Thyroid gland (tissue), 4 donors: ENCODE data around the gene PGAP3.

Experiments used
- POLR2A ChIP-seq, 2 donors: fragments of 450-650 bp; IDR thresholded peaks; one replicate each; pipeline ENCODE4 v1.6.1; 2017; ENCODE audit warnings: antibody characterized with exemption in 2 of 2, mild to moderate bottlenecking in 2 of 2, moderate library complexity in 1 of 2
- TF ChIP-seq, protein P1 (sequence below), 6 experiments: fragments of 200-600 bp in 3 of 6; fragments of 450-650 bp in 3 of 6; sonication (generic) in 3 of 6; IDR thresholded peaks; one replicate each; pipeline ENCODE4 v1.5.1; 2016 to 2019; ENCODE audit warnings: antibody characterized with exemption in 6 of 6, mild to moderate bottlenecking in 2 of 6, inconsistent platforms in 1 of 6, moderate library complexity in 1 of 6

DNA sequence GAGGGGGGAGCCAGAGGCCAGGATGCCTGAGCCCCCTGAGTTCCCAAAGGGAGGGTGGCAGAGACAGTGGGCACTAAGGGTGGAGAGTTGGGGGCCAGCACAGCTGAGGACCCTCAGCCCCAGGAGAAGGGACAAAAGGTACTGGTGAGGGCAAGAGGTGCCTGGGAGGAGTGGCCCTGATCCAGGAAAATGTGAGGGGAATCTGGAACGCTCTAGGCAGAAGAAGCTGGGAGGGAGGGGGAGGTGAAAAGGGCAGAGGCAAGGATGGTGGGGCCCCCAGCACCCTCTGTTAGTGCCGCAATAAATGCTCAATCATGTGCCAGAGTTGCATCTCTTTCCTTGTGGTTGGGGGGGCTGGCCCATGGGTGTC is 21.6 kb downstream of the PGAP3 start:
- TF ChIP-seq, protein P1, sequence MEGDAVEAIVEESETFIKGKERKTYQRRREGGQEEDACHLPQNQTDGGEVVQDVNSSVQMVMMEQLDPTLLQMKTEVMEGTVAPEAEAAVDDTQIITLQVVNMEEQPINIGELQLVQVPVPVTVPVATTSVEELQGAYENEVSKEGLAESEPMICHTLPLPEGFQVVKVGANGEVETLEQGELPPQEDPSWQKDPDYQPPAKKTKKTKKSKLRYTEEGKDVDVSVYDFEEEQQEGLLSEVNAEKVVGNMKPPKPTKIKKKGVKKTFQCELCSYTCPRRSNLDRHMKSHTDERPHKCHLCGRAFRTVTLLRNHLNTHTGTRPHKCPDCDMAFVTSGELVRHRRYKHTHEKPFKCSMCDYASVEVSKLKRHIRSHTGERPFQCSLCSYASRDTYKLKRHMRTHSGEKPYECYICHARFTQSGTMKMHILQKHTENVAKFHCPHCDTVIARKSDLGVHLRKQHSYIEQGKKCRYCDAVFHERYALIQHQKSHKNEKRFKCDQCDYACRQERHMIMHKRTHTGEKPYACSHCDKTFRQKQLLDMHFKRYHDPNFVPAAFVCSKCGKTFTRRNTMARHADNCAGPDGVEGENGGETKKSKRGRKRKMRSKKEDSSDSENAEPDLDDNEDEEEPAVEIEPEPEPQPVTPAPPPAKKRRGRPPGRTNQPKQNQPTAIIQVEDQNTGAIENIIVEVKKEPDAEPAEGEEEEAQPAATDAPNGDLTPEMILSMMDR (IDR thresholded peaks at IDR 0.05), result no peak
- TF ChIP-seq POLR2A (IDR thresholded peaks at IDR 0.05), result no peak
